KMS-11 (cell line): Measurements from ENCODE around the gene FBLN1.
"Not testable (repeated sequence)": the region's sequence is repeated elsewhere in the genome, so short reads cannot be mapped to it uniquely, and the experiment has no call there.

Experiments used
- H2AFZ ChIP-seq: fragments of 200-600 bp; sonication (generic); 2 replicates; pipeline ENCODE4 v1.6.1; 2016; ENCODE audit warnings: antibody characterized with exemption, mixed run types, low read depth
- H3K27ac ChIP-seq: fragments of 200-600 bp; sonication (generic); 2 replicates; pipeline ENCODE4 v1.6.1; 2016; ENCODE audit warnings: mild to moderate bottlenecking, mixed run types
- H3K27me3 ChIP-seq: fragments of 200-600 bp; sonication (generic); 2 replicates; pipeline ENCODE4 v1.6.1; 2017; ENCODE audit warnings: mild to moderate bottlenecking, low read depth, mixed run types, moderate library complexity; ENCODE audit not compliant: insufficient read depth
- H3K36me3 ChIP-seq: fragments of 200-600 bp; sonication (generic); 2 replicates; pipeline ENCODE4 v1.6.1; 2017; ENCODE audit warnings: mild to moderate bottlenecking, mixed run types; ENCODE audit not compliant: insufficient read depth
- H3K4me1 ChIP-seq: fragments of 200-600 bp; sonication (generic); 2 replicates; pipeline ENCODE4 v1.6.1; 2016; ENCODE audit warnings: mild to moderate bottlenecking, low read depth, mixed run types; ENCODE audit not compliant: poor library complexity, severe bottlenecking
- H3K4me2 ChIP-seq: fragments of 200-600 bp; sonication (generic); 2 replicates; pipeline ENCODE4 v1.7.0; 2016; ENCODE audit warnings: mild to moderate bottlenecking, mixed run types
- H3K4me3 ChIP-seq: fragments of 200-600 bp; sonication (generic); IDR thresholded peaks from 2 replicates; pipeline ENCODE4 v1.6.1; 2017; ENCODE audit warnings: low read depth, low read length, mixed read lengths; ENCODE audit not compliant: insufficient read depth
- H3K79me2 ChIP-seq: fragments of 200-600 bp; sonication (generic); 2 replicates; pipeline ENCODE4 v1.6.1; 2016; ENCODE audit warnings: low read depth, mixed run types; ENCODE audit not compliant: insufficient read depth
- H3K9ac ChIP-seq: fragments of 200-600 bp; sonication (generic); 2 replicates; pipeline ENCODE4 v1.6.1; 2016; ENCODE audit warnings: mild to moderate bottlenecking, mixed run types
- H4K20me1 ChIP-seq: fragments of 200-600 bp; sonication (generic); 2 replicates; pipeline ENCODE4 v1.6.1; 2016; ENCODE audit warnings: mild to moderate bottlenecking, mixed run types; ENCODE audit not compliant: insufficient read depth
- CTCF ChIP-seq: fragments of 200-600 bp; sonication (generic); conservative IDR thresholded peaks from 2 replicates; pipeline ENCODE4 v1.6.1; 2017; ENCODE audit warnings: low read depth, mild to moderate bottlenecking, antibody characterized with exemption, low read length, moderate library complexity, mixed read lengths

The FBLN1 gene

GRCh38 chr22:45534339-45535192 lies 31.9 kb downstream of the FBLN1 start:
- Histone ChIP-seq H2AFZ (no peak overlapping the region), H3K27ac (no peak overlapping the region), H3K9ac (no peak overlapping the region)

GRCh38 chr22:45535290-45535689 lies 32.6 kb downstream of the FBLN1 start:
- H2AFZ ChIP-seq, result no peak overlapping the region
- no peaks in the 10 kb centered on the region for H3K79me2 ChIP-seq
- H3K36me3 ChIP-seq, result no peaks in the 10 kb centered on the region
- H3K9ac ChIP-seq, result no peak overlapping the region
- H3K27me3 ChIP-seq, result peaks cover 65% of the 10 kb centered on the region
- no peak overlapping the region for H3K4me2 ChIP-seq
- H3K27ac ChIP-seq, result no peak overlapping the region
- no peaks in the 10 kb centered on the region for H3K4me1 ChIP-seq
- H4K20me1 ChIP-seq, result no peaks in the 10 kb centered on the region
- H3K4me3 ChIP-seq, result no peak overlapping the region
- no peak for TF ChIP-seq CTCF

More at GRCh38 chr22:45534339-45535192, 31.9 kb downstream of the FBLN1 start:
- Histone ChIP-seq H3K27me3 (peaks cover 62% of the 10 kb centered on the region), H3K4me3 (no peak overlapping the region), H4K20me1 (no peaks in the 10 kb centered on the region), H3K4me2 (no peak overlapping the region), H3K79me2 (no peaks in the 10 kb centered on the region), H3K4me1 (no peaks in the 10 kb centered on the region), H3K36me3 (no peaks in the 10 kb centered on the region)
- TF ChIP-seq CTCF, result no peak

GRCh38 chr22:45535835-45536234 lies 33.2 kb downstream of the FBLN1 start:
- H3K4me2 ChIP-seq, H3K79me2 ChIP-seq, H3K9ac ChIP-seq, H3K27ac ChIP-seq, H3K4me3 ChIP-seq, H2AFZ ChIP-seq, H3K36me3 ChIP-seq, H3K4me1 ChIP-seq, H4K20me1 ChIP-seq: not testable (repeated sequence)
- H3K27me3 ChIP-seq, result peaks cover 66% of the 10 kb centered on the region

- Histone ChIP-seq H3K36me3 (no peaks in the 10 kb centered on the region), H3K4me3 (no peak overlapping the region), H3K27ac (no peak overlapping the region), H3K27me3 (peaks cover 79% of the 10 kb centered on the region), H3K9ac (no peak overlapping the region), H3K4me2 (no peak overlapping the region), H3K79me2 (no peaks in the 10 kb centered on the region), H4K20me1 (no peaks in the 10 kb centered on the region), H3K4me1 (no peaks in the 10 kb centered on the region), H2AFZ (no peak overlapping the region)
- TF ChIP-seq CTCF, result no peak
Measured at GRCh38 chr22:45537734-45538181, 35.1 kb downstream of the FBLN1 start.

GRCh38 chr22:45538281-45538680 lies 35.6 kb downstream of the FBLN1 start:
- no peak for TF ChIP-seq CTCF
- no peaks in the 10 kb centered on the region for H4K20me1 ChIP-seq
- H3K4me1 ChIP-seq, result no peaks in the 10 kb centered on the region
- no peak overlapping the region for H3K4me3 ChIP-seq
- no peak overlapping the region for H3K27ac ChIP-seq
- peaks cover 82% of the 10 kb centered on the region for H3K27me3 ChIP-seq
- no peak overlapping the region for H3K9ac ChIP-seq
- H2AFZ ChIP-seq, result no peak overlapping the region
- no peak overlapping the region for H3K4me2 ChIP-seq
- no peaks in the 10 kb centered on the region for H3K36me3 ChIP-seq
- no peaks in the 10 kb centered on the region for H3K79me2 ChIP-seq
